ENCODE data around the gene GDF9. TPM values are rescaled to one million over a fixed set of nuclear protein-coding genes. Genes with fewer than 3 reads are reported as not detected.

The GDF9 gene
- total RNA-seq, 1 experiment from 2014 or later: 0.42 TPM

DNA sequence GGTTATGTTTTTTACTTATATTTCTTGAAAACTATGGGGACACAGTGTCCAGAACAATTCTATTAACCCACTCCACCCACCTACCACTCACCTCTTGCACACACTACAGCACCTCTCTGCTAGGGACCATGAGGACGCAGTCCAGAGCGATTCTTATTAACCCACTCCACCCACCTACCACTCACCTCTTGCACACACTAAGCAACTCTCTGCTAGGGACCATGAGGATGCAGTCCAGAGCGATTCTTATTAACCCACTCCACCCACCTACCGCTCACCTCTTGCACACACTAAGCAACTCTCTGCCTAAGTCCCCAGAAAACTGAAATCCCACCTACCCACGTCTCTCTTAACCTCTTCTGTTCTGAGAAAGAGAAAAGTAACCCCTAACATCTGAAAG, 33.7 kb downstream of the GDF9 start (continued):
- TF ChIP-seq ZNF512 (CRISPR knock-in tag; IDR thresholded peaks at IDR 0.05; ENCODE audit: borderline replicate concordance): no peak
- no peak for TF ChIP-seq ETV6 (CRISPR knock-in tag; IDR thresholded peaks at IDR 0.05)
- TF ChIP-seq TEAD1 (CRISPR knock-in tag; IDR thresholded peaks at IDR 0.05): no peak
- TF ChIP-seq FOXP1 (CRISPR knock-in tag; IDR thresholded peaks at IDR 0.05; ENCODE audit: borderline replicate concordance): no peak
- no peak for TF ChIP-seq ZNF263 (CRISPR knock-in tag; IDR thresholded peaks at IDR 0.05; ENCODE audit: low read depth)
- TF ChIP-seq STAT6 (CRISPR knock-in tag; conservative IDR thresholded peaks at IDR 0.05; ENCODE audit: low read depth): no peak

GRCh38 chr5:132831095-132831860, 35.0 kb downstream of the GDF9 start:
- DNase-seq (ENCODE audit: low spot score): no peak
- H3K4me1 Mint-ChIP-seq: peaks cover 8% of the 10 kb centered on the region
- no peak for ATAC-seq
- peaks cover 69% of the 10 kb centered on the region for H3K27me3 Mint-ChIP-seq (ENCODE audit: low read depth)
- H3K27ac Mint-ChIP-seq: no peak overlapping the region
- ChIA-PET POLR2A (interaction anchor here (1.2 kb wide), 1 partner anchor 35 kb away, joined by 5 read pairs; the partner anchor contains the start of genes GDF9 and UQCRQ), CTCF (interaction anchor here (0.9 to 4.3 kb wide), 7 partner anchors 12 to 335 kb away, joined by 3 to 40 read pairs (median 3); partner anchors contain the start of genes GDF9 and UQCRQ)
- H3K36me3 Mint-ChIP-seq: no peaks in the 10 kb centered on the region
- no peaks in the 10 kb centered on the region for H3K9me3 Mint-ChIP-seq
- peak overlapping the region; percentile 75 for H3K4me3 Mint-ChIP-seq
- TF ChIP-seq MLX (CRISPR knock-in tag; IDR thresholded peaks at IDR 0.05) (no peak), NFE2L1 (CRISPR knock-in tag; IDR thresholded peaks at IDR 0.05) (no peak), GRHL2 (CRISPR knock-in tag; IDR thresholded peaks at IDR 0.05; ENCODE audit: insufficient replicate concordance, severe bottlenecking) (no peak), ZNF219 (CRISPR knock-in tag; IDR thresholded peaks at IDR 0.05; ENCODE audit: borderline replicate concordance) (no peak), MXD4 (CRISPR knock-in tag; IDR thresholded peaks at IDR 0.05; ENCODE audit: borderline replicate concordance) (no peak), ZNF423 (CRISPR knock-in tag; IDR thresholded peaks at IDR 0.05) (no peak), NR2C2 (CRISPR knock-in tag; IDR thresholded peaks at IDR 0.05) (no peak), RORB (CRISPR knock-in tag; IDR thresholded peaks at IDR 0.05) (no peak), ARID4B (CRISPR knock-in tag; IDR thresholded peaks at IDR 0.05; ENCODE audit: borderline replicate concordance) (no peak), SOX15 (CRISPR knock-in tag; IDR thresholded peaks at IDR 0.05) (no peak)
- TF ChIP-seq, protein P1, sequence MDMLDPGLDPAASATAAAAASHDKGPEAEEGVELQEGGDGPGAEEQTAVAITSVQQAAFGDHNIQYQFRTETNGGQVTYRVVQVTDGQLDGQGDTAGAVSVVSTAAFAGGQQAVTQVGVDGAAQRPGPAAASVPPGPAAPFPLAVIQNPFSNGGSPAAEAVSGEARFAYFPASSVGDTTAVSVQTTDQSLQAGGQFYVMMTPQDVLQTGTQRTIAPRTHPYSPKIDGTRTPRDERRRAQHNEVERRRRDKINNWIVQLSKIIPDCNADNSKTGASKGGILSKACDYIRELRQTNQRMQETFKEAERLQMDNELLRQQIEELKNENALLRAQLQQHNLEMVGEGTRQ (CRISPR knock-in tag; IDR thresholded peaks at IDR 0.05): no peak
